ENCODE data around the gene NFATC1.

DNA sequence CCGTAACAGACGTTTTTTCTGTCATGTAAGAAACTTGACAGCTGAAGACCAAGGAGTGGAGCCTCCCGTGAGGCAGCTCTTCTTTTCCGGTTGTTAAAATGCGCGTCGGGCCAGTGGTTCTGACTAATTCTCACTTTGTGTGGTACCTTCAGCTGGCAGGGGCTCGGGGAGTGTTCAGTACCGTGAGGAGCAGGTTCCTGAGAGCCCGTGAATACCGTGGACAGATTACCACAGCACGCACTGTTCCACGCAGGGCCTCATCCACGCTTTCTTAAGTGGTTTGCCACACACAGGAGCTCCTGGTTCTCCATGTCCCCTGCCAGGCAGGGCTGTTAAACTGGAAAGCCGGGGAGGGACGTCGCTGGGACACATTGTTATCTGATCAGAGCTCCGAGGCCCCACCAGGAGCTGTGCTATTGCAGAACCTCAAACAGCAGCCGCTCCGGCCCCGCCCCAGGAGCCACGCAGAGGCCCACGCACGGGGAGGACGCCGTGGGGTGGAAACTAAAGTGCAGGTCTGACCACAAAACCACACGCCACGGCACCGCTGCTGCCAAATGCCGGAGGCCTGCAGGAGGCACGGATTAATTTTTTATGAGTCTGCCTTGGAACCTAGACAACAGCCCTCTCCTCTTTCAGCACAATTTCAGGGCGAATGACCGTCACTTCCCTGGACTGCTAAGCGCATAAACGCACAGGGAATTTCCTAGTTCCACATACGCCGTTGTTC is 43.3 kb downstream of the NFATC1 start:
- TF ChIP-seq, protein P1, sequence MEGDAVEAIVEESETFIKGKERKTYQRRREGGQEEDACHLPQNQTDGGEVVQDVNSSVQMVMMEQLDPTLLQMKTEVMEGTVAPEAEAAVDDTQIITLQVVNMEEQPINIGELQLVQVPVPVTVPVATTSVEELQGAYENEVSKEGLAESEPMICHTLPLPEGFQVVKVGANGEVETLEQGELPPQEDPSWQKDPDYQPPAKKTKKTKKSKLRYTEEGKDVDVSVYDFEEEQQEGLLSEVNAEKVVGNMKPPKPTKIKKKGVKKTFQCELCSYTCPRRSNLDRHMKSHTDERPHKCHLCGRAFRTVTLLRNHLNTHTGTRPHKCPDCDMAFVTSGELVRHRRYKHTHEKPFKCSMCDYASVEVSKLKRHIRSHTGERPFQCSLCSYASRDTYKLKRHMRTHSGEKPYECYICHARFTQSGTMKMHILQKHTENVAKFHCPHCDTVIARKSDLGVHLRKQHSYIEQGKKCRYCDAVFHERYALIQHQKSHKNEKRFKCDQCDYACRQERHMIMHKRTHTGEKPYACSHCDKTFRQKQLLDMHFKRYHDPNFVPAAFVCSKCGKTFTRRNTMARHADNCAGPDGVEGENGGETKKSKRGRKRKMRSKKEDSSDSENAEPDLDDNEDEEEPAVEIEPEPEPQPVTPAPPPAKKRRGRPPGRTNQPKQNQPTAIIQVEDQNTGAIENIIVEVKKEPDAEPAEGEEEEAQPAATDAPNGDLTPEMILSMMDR (IDR thresholded peaks at IDR 0.05), result no peak
- TF ChIP-seq POLR2A (IDR thresholded peaks at IDR 0.05), result no peak
